22Rv1 (cell line): ENCODE results near the gene PIK3R5.

ENCODE experiments used
- H3K27ac ChIP-seq: fragments of 450-650 bp; 2 replicates; pipeline ENCODE4 v1.5.1; 2017
- ZFX ChIP-seq: fragments of 450-650 bp; IDR thresholded peaks from 2 replicates; pipeline ENCODE4 v1.6.1; 2017; ENCODE audit warnings: antibody characterized with exemption, borderline replicate concordance
- TF ChIP-seq, protein P1 (sequence below): fragments of 450-650 bp; IDR thresholded peaks from 2 replicates; pipeline ENCODE4 v1.5.1; 2017; ENCODE audit warnings: mild to moderate bottlenecking

Gene PIK3R5

DNA sequence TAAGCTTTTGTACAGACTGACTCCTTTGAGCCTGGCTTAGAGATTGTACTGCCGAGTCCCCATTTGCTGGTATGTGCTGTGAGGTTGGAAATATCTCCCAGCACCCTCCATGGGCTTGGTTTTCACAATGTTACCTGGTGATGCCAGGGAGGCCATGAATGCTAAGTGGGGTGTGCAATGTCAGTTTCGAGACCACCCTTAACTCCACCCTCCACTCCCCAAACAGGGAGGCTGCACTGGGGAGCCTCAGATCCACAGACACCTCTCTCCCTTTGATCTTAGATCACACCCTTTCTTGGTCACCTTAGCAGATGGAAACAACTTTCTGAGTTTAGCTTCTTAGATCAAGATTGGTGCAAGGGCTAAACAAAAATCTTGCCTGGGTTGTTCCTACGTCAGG, 69.4 kb downstream of the PIK3R5 start:
- TF ChIP-seq, protein P1, sequence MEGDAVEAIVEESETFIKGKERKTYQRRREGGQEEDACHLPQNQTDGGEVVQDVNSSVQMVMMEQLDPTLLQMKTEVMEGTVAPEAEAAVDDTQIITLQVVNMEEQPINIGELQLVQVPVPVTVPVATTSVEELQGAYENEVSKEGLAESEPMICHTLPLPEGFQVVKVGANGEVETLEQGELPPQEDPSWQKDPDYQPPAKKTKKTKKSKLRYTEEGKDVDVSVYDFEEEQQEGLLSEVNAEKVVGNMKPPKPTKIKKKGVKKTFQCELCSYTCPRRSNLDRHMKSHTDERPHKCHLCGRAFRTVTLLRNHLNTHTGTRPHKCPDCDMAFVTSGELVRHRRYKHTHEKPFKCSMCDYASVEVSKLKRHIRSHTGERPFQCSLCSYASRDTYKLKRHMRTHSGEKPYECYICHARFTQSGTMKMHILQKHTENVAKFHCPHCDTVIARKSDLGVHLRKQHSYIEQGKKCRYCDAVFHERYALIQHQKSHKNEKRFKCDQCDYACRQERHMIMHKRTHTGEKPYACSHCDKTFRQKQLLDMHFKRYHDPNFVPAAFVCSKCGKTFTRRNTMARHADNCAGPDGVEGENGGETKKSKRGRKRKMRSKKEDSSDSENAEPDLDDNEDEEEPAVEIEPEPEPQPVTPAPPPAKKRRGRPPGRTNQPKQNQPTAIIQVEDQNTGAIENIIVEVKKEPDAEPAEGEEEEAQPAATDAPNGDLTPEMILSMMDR = no peak
- TF ChIP-seq ZFX = no peak
- no peak overlapping the region for H3K27ac ChIP-seq

DNA sequence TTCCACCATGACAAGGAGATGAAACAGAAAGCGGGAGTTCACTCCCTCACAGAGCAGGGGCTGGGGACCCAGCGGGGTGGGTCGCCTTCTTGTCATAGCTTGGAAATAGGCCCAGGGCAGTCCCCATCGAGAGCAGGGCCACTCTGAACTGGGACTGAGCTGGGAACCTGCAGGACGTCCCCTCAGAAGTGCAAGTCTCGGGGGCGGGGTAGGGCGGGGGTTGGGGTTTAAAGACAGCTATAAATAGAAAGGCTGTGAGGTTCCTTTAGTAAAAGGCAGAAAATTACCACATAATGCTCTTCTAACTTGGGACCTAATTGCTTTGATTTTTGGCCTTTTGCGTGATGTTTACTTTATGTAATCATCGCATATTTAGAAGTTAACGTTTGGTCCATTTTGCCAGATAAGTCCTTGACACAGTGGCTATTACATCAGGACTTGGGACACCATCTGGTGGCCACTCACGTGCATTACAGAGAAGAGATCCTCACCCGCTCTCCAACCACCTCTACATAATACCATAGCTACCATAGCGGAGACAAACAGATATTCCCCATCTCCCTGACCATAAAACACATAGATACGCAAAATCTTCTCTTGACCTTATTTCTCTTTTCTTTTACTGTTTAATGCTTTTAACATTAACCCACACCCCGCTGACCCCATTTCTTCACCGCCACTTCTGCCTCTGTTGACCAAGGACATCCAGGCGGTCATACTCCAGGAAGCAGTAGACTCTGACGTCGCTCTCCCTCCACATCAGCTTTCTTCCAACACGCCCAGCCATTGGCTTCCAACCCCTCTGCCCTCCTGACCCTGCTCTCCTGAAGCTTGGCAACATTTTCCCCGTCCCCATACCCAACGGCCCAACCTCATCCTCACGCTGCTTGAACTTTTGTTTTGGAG, 70.6 kb downstream of the PIK3R5 start:
- no peak overlapping the region for H3K27ac ChIP-seq
- no peak for TF ChIP-seq ZFX
- TF ChIP-seq, protein P1 = peak; percentile 84

DNA sequence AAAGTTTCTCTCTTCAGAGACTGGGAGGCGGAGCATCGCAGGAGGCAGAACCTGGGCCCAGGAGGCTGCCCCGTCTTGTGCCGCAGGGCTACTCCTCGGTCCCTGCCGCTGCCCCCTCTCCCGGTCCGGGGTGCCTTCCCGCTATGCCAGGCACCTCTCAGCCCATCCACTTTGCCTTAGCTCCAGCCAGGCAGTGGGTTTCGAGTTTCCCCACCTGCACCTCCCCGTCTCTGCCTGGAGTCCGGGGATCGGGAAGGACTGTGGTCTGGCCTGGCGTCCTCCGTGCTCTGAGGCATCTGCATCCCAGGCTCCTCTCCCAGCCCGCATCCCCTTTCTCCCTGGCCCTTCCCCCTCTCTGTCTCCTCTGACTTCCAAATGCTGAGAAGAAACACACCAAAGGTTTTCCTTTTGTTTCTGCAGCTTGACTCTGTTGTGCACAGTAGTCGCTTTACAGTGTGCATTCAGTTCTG, 71.3 kb downstream of the PIK3R5 start:
- H3K27ac ChIP-seq = no peak overlapping the region
- TF ChIP-seq, protein P1 = no peak
- TF ChIP-seq ZFX = no peak

DNA sequence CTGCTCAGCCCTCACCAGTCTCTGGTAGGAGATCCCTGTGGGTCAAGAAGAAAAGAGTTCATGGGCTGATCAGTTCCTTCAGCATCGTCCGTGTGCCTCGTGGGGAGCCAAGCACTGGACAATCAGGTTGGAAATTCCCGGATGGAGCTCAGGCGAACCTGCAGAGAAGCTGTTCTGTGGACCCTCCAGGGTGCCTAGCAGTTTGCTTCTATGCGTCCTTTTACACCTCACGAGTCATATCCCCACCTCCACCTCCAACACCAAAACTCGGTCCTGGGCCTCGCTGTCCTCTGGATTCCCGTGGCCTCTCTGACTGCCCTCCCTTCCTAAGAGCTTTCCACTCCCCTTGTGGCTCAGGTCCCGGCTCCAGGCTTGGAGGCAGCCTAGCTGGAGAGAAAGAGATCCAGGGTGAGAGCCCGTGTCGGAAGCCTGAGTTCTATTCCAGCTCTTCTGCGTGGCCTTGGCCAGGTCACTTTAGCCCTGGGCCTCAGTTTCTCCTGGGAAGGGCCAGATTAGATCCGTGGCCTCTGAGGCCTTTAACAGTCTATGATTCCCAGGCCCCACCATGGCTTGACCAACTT, 71.8 kb downstream of the PIK3R5 start:
- TF ChIP-seq ZFX = no peak
- TF ChIP-seq, protein P1 = no peak

DNA sequence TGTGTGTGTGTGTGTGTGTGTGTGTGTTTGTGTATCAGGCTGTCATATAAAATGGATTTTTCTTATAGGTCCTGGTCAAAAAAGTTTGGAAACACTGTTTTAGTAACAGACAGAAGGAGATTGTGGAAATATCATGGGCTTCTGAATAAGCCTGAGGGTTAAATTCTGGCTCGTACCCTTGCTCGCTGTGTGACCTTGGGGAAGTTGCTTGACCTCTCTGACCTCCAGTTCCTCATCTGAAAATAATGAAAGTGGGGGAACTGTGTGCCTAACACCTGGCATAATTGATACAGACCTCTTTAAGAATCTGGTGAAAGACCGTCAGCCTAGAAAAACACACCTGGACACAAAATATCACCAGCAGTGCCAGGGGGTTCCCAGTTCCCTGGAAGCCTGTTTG, 72.4 kb downstream of the PIK3R5 start:
- no peak overlapping the region for H3K27ac ChIP-seq
- TF ChIP-seq ZFX = no peak
- TF ChIP-seq, protein P1 = no peak

More for the DNA sequence above, 71.8 kb downstream of the PIK3R5 start:
- no peak overlapping the region for H3K27ac ChIP-seq

DNA sequence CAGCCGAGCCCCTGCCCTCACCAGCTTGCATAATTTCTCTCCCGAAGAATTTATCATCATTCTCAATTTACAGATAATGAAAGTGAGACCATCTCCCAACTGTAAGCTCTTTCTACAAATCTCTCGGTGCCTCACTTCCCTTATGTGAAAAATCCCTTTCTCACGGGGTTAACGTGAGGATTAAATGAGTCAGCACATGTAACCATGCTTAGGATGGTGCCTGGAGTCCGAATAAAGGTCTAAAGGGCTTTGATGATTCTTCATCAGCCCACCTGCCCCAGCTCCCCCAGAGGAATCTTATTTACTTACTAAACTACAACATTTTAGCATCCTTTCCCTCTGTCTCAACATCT, 73.2 kb downstream of the PIK3R5 start:
- H3K27ac ChIP-seq = no peak overlapping the region
- TF ChIP-seq ZFX = no peak
- TF ChIP-seq, protein P1 = no peak

DNA sequence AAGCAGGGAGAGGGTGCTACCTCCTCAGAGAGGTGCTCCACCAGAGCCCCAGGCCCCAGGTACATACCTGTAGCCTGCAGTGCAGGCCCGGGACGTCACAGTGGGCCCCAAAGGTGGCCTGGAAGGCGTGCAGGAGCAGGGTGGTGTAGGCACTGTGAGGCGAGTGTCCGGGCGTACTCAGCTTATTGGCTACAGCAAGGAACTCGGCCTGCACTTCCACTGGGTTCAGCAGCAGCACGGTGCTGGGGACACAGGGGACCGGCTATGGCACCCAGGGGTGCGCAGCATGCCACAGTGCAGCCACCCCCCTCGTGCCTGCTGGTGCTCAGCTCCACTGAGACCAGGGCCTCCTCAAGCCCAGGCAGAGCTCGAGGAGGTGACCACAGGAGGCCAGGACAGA, 74.8 kb downstream of the PIK3R5 start:
- H3K27ac ChIP-seq = no peak overlapping the region
- TF ChIP-seq, protein P1 = no peak
- TF ChIP-seq ZFX = no peak
